Stimulated activated CD4-positive, alpha-beta T cell treated with anti-CD3 and anti-CD28 coated beads, TNF-alpha, amount 100 ng/mL, for 1 hour (primary cell): ENCODE results near the gene HSPA9.
"Not testable (repeated sequence)": the region's sequence is repeated elsewhere in the genome, so short reads cannot be mapped to it uniquely, and the experiment has no call there.

Experiments used
- DNase-seq, 3 donors: peaks; one replicate each; pipeline ENCODE4 v3.0.0-alpha.2; 2020; ENCODE audit warnings: low read depth in 3 of 3, low spot score in 1 of 3

HSPA9 gene

DNA sequence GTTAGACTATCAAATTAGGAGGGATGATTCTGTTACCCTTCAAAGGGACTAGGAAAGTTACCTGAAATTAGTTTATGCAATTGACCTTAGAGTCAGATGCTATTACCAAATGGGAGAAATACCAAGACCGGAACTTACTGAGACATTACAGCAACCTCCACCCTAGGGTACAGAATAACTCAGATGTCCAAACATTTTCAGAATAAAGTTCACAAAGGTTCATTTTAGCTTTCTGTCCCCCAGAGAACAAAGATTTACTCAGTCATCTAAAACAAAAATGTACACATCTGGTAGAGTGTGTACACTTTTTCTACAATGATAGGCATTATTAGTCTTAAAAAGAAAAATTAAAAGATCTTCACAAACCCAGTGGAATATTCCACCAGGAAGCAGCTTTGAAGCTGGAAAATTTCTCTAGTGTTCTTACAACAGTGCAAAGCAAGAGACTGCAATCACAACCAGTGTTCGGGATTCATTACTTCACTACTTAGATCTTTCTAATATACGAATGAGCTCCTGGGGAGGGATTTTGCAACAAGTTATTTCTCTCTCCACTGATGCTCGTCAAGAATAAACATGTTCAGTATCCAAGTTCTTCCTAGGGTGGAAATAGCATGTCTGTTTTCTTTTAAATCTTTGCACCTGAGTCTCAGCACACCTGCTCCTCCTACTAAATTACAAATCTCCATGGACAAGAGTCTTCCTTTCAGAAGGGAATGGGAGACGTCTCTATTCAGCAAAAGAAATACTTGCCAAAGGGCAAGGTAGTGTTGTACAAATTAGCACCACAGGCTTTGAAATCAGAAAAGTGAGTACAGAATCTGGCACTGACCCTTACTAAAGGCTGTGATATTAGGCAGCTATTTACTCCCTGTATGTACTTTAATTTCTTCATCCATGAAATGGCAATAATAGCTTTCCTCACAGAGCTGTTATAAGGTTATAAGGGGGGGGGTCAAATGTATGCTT is 40.9 kb downstream of the HSPA9 start:
- no peak for DNase-seq

DNA sequence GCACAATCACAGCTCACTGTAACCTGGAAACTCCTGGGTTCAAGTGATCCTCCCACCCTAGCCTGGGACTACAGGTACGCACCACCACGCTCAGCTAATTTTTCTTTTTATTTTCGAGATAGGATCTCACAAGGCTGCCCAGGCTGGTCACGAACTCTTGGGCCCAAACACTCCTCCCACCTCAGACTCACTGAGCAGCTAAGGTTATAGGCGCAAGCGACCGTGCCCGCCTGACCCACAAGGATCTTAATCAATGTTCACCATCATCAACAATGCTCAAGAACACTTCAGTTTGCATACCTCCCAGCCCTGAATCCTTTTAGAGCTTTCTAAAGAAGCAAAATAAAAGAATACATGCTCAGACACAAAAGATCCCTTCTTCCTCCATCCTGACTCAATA is 45.4 kb downstream of the HSPA9 start:
- DNase-seq, result no peak

DNA sequence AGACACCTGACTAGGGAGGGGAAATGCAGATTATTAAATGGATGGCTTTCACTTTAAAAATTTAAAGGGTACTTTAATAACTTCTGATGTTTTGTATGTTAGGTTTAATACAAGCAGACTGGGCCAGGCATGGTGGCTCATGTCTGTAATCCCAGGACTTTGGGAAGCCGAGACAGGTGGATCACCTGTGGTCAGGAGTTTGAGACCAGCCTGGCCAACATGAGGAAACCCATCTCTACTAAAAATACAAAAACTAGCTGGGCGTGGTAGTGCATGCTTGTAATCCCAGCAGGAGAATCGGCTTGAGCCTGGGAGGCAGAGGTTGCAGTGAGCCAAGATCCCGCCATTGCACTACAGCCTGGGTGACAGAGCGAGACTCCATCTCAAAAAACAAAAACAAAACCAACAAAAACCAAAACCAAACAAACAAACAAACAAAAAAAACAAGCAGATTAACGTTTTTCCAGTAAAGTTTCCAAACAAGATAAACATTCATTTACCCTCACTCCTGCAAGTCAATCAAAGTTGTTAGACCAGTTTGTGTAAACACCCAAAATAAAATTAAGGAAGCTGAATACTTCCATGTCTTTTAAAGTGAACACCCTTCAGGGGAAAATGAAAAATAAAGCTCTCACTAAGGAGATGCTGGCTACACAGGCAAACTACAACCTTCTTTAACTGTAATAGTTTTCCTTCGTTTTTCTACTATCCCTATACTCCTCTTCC is 46.3 kb downstream of the HSPA9 start:
- no peak for DNase-seq

DNA sequence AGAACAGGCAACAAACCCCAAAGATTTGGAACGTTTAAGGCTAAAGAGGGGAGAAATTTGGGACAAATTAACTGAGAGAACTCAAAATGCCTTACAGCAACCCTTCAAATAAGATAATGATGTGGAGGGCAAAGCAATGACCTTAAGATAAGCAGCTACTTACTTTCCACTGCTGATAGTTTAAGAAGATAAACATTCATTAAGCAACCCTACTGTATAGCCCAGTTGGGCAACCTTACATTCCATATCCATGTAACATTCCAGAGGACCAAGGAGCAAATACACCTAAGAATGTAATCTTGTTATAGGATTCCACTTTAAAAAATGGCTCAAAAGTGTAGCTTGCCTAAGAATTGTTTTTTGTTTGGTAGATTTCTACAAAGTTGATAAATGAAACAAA is 47.0 kb downstream of the HSPA9 start:
- no peak for DNase-seq

DNA sequence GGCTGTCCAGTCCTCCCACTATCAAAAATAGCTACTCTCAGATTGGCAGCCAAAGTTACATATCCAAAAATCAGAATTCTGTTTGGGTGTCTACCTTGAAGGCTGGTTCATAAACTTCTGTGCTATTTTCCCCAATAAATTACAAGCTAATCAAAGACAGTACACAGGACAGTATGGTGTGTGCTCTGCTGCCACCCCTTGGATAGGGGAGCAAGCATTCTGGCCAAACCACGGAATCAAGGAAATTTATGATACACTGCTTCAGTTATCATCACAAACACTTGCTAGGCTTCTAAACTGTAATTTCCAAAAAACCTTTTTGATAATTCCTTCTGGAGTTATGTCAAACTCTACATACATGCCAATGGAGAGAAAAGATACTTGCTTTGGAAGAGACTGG is 48.0 kb downstream of the HSPA9 start:
- DNase-seq, result no peak

DNA sequence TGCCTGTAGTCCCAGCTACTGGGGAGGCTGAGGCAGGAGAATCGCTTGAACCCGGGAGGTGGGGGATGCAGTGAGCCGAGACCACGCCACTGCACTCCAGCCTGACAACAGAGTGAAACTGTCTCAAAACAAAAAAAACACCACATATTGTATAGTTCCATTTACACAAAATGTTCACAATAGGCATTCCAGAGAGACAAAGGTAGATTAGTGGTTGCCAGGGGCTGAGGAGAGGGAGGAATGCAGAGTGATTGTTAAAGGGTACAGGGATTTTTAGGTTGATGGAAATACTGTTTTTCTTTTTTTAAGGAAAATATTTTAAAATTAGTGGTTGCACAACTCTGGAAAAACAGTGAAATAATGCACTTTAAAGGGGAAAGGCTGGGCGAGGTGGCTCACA is 51.8 kb downstream of the HSPA9 start:
- no peak for DNase-seq

DNA sequence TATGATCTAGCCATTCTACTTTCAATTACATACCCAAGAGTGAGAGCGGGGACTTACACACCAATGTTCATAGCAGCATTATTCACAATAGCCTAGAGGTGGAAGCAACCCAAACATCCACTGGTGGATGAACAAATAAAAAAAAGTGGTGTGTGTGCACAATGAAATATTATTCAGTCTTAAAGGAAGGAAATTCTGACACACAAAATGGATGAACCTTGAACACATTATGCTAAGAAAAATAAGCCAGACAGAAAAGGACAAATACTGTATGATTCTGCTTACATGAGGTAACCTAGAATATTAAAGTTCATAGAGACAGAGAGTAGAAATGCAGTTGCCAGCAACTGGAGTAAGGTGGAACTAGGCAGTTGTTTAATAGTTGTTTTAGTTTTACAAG is 54.2 kb downstream of the HSPA9 start:
- DNase-seq, result no peak

DNA sequence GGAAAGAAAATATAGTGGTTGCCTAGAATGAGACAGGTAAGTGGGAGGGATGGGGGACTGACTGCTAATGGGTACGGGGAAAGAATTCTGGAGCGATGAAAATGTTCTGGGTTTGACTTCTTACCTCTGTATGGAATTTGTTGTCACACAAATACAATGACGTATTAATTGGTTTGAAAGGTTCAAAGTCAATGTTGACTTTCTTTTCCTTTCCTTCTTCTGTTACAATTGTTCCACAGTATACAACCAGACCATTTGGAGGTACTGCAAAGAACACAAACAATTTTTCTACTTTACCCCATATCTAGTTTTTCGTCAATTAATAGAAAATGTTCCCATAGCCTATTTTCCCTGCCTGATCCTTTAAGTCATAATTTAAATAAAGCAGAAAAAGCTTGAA is 57.8 kb downstream of the HSPA9 start:
- no peak for DNase-seq

DNA sequence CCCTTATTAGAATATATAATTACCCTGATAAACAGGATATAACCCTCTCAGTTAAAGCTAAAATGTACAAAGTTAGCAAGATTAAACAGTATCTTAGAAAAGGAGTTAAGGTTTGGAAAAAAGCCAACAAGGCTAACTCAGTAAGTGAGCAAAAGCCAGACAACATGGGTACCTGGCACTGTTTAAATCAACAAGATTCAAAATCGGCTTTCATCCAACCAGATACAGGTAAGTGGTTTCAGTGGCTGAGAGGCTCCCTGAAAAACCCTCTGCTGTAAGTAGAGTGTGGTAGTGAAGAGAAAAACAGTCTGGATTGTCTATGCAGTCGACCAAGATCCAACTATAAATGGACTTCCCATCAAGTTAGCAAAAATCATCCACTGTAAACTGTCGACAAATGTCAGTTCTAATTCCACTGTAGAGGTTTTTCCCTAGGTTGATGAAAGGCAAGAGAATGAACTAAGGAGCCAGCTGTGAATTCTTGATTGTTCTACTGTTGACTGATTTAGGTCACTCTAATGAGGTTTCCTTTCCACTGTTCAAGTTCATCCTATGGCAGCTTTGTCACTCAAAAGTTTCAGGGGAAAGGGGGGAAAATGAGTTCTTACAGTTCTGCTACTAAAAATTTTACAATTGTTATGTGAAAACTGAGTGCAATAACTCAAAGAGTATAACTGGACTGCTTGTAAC is 59.5 kb downstream of the HSPA9 start:
- no peak for DNase-seq

DNA sequence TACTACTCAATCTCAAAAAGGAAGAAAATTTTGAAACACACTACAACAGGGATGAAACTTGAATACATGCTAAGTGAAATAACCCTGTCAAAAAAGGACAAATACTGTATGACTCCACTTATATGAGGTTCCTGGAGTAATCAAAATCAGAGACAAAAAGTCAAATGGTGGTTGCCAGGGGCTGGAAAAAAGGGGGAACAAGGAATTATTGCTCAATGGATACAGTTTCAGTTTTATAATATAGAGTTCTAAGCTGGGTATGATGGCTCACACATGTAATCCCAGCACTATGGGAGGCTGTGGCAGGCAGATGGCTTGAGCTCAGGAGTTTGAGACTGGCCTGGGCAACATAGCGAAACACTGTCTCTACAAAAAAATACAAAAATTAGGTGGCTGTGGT is 61.2 kb downstream of the HSPA9 start:
- no peak for DNase-seq

DNA sequence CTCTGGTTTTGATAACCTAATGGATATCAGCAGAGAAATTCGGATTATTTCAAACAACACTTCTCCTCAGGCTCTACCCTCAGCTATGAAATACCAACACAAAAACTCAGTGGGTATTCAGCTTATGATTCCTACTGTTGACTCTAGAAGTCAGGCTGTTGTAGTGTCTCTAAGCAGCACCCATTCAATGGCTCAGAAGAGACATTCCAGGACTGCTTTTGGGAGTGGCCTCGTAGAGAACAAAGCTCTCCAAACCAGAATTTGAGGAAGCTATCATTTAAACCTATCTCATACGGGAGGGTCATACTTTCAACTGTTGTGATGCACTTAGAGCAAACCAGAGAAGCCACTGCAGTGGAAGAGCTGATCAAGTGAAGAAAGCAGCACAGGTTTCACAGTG is 66.2 kb downstream of the HSPA9 start:
- no peak for DNase-seq

DNA sequence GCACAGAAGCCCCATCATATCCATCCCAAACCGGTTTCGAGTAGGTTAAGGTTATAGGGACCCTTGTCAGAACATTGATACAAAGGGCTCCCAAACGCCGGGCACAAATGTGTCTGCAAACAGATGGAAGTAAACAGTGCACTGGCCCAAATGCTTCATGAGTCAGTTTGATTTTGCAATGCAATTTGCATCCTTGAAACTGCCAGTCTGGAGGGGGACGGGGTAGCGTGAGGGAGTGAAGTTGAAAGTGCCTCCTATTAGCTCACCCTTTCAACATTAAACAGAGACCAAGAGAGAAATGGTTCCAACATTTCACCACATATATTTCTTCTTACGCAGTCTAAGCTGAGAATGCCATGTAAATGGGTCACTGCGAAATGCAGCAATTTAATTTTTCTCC is 67.7 kb downstream of the HSPA9 start:
- DNase-seq, result not testable (repeated sequence)

DNA sequence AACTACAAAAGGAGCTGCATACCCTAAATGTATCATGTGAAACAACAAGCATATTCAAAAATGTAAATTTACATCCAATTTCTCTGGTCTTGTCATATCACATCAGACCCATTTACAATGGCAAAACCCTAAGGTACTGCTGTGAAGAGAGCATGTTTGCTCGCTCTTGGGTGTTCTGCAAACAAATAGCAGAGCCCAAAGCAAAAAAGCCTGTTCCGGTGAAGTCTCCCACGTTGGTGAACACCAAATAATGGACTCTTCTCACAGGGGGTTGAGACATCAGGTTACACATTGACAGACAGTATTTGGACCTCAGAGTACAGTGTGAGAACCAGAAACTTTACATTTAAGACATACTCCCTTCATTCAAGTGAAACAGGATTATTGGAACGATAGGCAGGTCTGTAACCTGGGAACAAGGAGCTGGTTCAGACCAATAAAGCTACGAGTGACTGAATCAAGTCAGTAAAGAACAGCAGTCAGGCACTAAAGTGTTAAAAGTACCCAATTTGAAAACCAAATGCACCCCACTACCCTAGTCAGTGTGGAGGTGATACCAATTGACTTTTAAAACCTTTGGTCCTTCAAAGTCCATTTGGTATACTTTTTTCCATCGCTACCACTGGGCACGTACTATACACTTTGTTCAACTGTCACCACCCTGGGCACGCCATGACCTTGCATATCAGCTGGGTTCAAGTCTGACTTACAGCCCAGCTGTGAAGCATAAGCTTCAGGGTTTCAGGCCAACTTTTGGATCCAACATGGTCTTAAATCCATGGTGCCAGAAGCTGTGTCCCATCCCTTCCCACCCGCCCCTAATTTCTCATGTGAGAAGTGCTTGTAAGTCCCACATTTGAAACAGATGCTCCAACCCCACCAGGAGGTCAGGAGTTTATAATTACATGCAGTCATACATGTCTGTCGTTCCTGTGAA is 68.6 kb downstream of the HSPA9 start:
- no peak for DNase-seq

DNA sequence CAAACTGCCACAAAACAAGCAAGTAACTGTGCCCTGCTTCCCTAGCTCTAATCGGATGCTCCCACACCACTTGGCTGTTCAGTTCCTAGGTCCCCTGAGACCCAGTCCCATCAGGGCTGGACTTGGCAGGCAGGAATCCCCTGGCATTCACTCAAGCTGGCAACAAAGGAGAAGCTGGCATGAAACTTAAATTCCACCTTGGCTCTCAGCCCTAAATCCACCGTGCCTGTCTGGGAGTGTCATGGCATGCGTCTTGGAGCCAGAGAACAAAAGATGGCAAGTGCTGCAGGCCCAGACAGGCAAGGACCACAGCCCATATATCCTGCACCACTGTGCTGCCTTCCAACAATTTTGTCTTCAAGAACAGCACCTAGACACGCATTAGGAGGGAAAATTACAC is 70.4 kb downstream of the HSPA9 start:
- DNase-seq, result no peak
